Aorta (tissue), 5 donors: ENCODE measurements around the gene CEACAM3. TPM values are rescaled to one million over a fixed set of nuclear protein-coding genes. Genes with fewer than 3 reads are reported as not detected.
"Not testable (repeated sequence)": the region's sequence is repeated elsewhere in the genome, so short reads cannot be mapped to it uniquely, and the experiment has no call there.

Experiments
- ATAC-seq: fragments of 200-7000 bp; cut with Tn5 transposase; one replicate; pipeline ENCODE4 v1.9.1; 2022; ENCODE audit warnings: moderate library complexity; ENCODE audit not compliant: low FRiP score
- DNase-seq, 2 donors: peaks; one replicate each; pipeline ENCODE4 v3.0.0-alpha.2; 2020
- H3K27ac ChIP-seq, 2 donors: one replicate each; pipeline ENCODE4 v1.5.1; 2013; ENCODE audit warnings: low read length in 2 of 2, mild to moderate bottlenecking in 2 of 2, moderate library complexity in 2 of 2, control low read depth in 1 of 2, inconsistent platforms in 1 of 2, low read depth in 1 of 2
- H3K27me3 ChIP-seq, 2 donors: one replicate each; pipeline ENCODE4 v1.6.1; 2013; ENCODE audit warnings: control low read depth in 1 of 2, low read length in 1 of 2, mild to moderate bottlenecking in 1 of 2, moderate library complexity in 1 of 2; ENCODE audit not compliant: insufficient read depth in 2 of 2, control insufficient read depth in 1 of 2
- H3K36me3 ChIP-seq, 2 donors: one replicate each; pipeline ENCODE4 v1.6.1; 2013; ENCODE audit warnings: control low read depth in 1 of 2, low read length in 1 of 2, mild to moderate bottlenecking in 1 of 2; ENCODE audit not compliant: insufficient read depth in 2 of 2, control insufficient read depth in 1 of 2
- H3K4me1 ChIP-seq, 2 donors: one replicate each; pipeline ENCODE4 v1.6.1; 2013; ENCODE audit warnings: low read length in 2 of 2, control low read depth in 1 of 2, mild to moderate bottlenecking in 1 of 2, moderate library complexity in 1 of 2; ENCODE audit not compliant: insufficient read depth in 2 of 2, control insufficient read depth in 1 of 2
- H3K4me3 ChIP-seq, 2 donors: one replicate each; pipeline ENCODE4 v1.5.1; 2013; ENCODE audit warnings: low read length in 2 of 2, control low read depth in 1 of 2, mild to moderate bottlenecking in 1 of 2
- H3K9me3 ChIP-seq: one replicate; pipeline ENCODE4 v1.6.1; 2013; ENCODE audit warnings: mild to moderate bottlenecking, low read length; ENCODE audit not compliant: control insufficient read depth
- WGBS, 2 donors: extraction: QIAGEN DNeasy Blood & Tissue Kit; methylation state at CpG; one replicate each; pipeline ENCODE4 v1.1.7; 2013; 5-methylcytosine and 5-hydroxymethylcytosine counted together
- intact Hi-C, 2 donors: fragments of 100-400 bp; cut with DNase I; formaldehyde crosslinking; loops; one replicate each; pipeline versions ENCODE4 v1.14.2 to v1.15.0; 2022
- long read RNA-seq, 2 donors: library from polyadenylated mRNA; unstranded; transcript quantifications; one replicate each; pipeline ENCODE4 v2.0.0, GENCODE V29; 2020 to 2021
- polyA plus RNA-seq, 2 donors: library from polyadenylated mRNA; stranded (reverse); fragments of 200-250 nt; gene quantifications; one replicate each; pipeline ENCODE4 v1.2.3, GENCODE V29; 2013
- total RNA-seq, 2 donors: library from RNA; stranded (reverse); fragmentation: NEBNext Ultra II Directional; extraction: Animal tissue kit (Norgen Biotek cat#: 25700); gene quantifications; one replicate each; pipeline ENCODE4 v1.2.1, GENCODE V29; 2021
- donor health status: healthy with polysubstance abuse.
- donor health status: Bipolar disorder and iron deficiency.
- donor health status: DM: no; HTN: no; CAD: no.
- donor health status: DM: no; HTN: no; CAD: no.
- donor health status: DM: yes; HTN: yes; CAD: no.

Gene CEACAM3
- under 1 TPM; 0.39 to 0.99 TPM for total RNA-seq
- polyA plus RNA-seq: not detected
- long read RNA-seq, donor 1: 0 reads
- long read RNA-seq, donor 2, partial matches to known transcripts: 0 of 1 reads
- long read RNA-seq, donor 2, other reads (novel, unspliced or antisense): 1 of 1 reads

DNA sequence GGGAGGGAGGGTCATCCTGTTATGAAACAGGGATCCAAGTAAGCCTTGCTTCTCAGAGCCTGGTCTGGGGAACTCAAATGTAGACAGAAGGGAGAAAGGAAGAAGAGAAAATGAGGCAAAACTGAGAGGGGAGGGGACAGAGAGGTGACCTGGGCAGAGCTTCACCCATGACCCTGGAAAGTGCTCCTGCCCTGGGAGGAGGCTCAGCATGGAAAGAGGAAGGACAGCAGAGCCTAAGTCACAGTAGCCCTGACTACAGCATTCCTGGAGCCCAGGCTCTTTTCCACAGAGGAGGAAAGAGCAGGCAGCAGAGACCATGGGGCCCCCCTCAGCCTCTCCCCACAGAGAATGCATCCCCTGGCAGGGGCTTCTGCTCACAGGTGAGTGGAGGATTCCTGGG lies at the start of gene CEACAM3:
Gene CEACAM3 (plus strand): TSS at position 226 of the 400 bp plus-strand sequence. CDS start 91 bp downstream, at position 317.
- Histone ChIP-seq H3K36me3 (no peaks in the 10 kb centered on the region), H3K27ac (no peak within 1 kb of the TSS), H3K27me3 (no peaks in the 10 kb centered on the region), H3K4me3 (no peak within 1 kb of the TSS), H3K4me1 (no peaks in the 10 kb centered on the region), H3K9me3 (peaks cover 3% of the 10 kb centered on the region)
- intact Hi-C loops: no loop called here
- DNase-seq (peak in 1 of 2 donors; percentile 49), ATAC-seq (no peak)

DNA sequence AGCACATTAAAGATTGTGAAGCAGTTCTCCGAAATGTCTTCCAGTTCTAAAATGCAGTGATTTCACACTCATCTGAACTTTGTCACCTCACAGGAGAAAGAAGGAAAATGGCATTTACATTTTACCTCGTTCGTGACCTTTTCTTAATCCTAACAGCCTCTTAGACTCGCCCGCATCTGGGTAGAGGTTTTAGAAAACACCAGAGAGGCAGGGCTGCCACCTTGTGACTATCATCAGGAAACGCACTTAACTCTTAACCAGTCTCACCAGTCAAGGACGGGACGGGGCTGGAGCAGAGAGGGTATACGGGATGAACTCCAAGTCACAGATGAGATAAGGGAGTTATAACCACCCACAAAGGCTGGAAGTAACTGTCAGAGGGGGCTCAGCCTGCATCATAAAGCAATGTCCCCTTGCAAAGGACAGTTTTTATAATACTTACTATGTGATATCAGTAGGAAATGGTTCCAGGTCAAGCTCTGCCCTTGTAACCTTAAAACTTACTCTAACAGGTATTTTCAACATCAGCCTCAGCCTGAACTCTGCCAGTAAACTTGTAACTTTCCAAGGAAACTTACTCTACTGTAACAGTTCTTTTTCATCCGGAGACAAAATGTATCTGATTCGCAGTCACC lies 49.7 kb upstream of the CEACAM3 start:
- WGBS, 2 donors: 17 to 20% methylated on average over 11 of the region's 11 CpGs
- H3K27ac ChIP-seq: no peak overlapping the region
- H3K9me3 ChIP-seq: no peaks in the 10 kb centered on the region
- H3K4me3 ChIP-seq: no peak overlapping the region
- ATAC-seq (no peak), DNase-seq (no peak)
- intact Hi-C loops: no loop called here
- H3K27me3 ChIP-seq: peaks cover 0 to 2% of the 10 kb centered on the region in 2 donors
- no peaks in the 10 kb centered on the region for H3K36me3 ChIP-seq
- no peaks in the 10 kb centered on the region for H3K4me1 ChIP-seq

DNA sequence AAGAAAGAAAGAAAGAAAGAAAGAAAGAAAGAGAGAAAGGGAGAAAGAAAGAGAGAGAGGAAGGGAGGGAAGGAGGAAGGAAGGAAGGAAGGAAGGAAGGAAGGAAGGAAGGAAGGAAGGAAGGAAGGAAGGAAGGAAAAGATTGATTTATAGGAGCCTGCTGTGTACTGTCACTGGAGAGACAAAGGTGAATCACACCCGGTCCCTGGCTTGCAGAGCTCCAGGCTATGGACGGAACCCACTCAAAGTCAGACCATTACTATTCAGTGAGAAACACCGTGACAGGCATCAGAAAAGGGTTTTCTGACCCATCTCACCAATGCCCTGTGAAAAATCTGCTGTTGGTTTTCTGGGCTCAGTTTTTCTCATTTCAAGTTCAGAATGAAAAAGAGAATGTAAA lies 48.4 kb upstream of the CEACAM3 start:
- ATAC-seq (no peak), DNase-seq (no peak)
- intact Hi-C loops: no loop called here
- H3K4me1 ChIP-seq: no peaks in the 10 kb centered on the region
- H3K27me3 ChIP-seq: peaks cover 0 to 2% of the 10 kb centered on the region in 2 donors
- no peaks in the 10 kb centered on the region for H3K36me3 ChIP-seq
- WGBS, 2 donors: 60 to 71% methylated on average over 3 of the region's 3 CpGs
- no peaks in the 10 kb centered on the region for H3K9me3 ChIP-seq
- H3K27ac ChIP-seq: no peak overlapping the region
- H3K4me3 ChIP-seq: no peak overlapping the region

DNA sequence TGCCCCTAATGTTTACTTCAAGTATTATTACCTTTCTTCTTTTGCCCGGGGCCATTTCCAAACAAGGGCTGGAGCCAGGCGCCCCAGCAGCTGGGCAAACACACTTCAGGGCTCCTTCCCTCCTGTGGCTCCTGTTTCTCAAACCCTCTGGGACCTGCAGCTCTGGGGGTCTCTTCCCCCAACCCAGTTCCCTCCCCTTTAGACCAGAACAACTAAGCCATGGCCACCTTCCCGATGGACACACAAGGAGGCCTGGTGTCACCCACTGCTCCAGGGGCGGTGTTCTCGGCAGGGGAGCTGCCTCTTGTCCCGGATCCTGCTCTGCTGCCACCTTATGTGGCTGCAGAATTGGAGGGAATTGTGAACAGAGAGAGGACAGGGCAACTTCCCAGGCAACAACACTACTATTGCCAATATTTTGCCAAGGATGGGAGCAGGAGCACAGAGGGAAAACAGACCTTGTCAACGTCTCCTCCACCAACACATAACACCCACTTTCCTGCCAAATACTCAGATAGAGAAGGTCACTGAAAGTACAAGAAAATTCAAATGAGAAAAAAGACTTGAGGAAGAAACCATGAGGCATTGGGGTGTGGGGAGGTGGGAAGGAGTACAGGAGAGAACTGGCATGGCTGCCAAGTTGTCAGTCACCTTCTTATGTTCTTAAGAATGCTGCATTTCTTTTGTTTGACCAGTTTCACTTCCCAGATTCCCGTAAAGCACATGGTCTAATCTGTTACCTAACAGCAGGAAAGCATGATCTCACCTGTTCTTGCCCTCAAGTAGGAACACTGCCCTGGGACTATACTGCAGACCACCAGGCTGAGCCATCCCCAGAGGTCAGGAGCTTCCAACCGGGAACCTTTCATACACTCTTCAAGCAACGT lies 45.9 kb upstream of the CEACAM3 start:
- DNase-seq, H3K36me3 ChIP-seq, intact Hi-C loops, H3K9me3 ChIP-seq, H3K27ac ChIP-seq, ATAC-seq, H3K27me3 ChIP-seq, H3K4me3 ChIP-seq, H3K4me1 ChIP-seq: not testable (repeated sequence)
- 41 to 47% methylated on average over 6 to 8 of the region's 10 CpGs for WGBS, 2 donors

DNA sequence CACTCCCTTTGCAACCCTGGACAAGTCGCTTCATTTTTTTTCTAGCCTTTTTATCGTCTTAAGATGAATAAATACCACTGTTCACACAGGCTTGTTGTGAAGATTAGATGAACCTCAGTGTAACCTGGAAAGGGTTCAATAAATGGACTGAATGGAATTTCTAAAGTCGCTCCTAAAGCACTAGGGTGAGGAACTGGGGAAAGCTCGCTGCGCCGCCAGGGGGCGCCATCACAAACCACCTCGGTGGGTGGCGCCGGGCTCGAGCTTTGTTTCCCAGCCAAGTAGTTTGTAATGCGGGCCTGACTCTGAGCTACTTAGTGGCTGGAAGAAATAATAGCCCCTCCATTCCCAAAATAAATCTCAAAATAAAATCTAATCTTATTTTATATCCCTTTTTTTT lies 43.2 kb upstream of the CEACAM3 start:
- Histone ChIP-seq H3K27ac (no peak overlapping the region), H3K9me3 (no peaks in the 10 kb centered on the region), H3K27me3 (peaks cover 0 to under 1% of the 10 kb centered on the region in 2 donors), H3K4me1 (no peaks in the 10 kb centered on the region), H3K36me3 (no peaks in the 10 kb centered on the region), H3K4me3 (no peak overlapping the region)
- DNase-seq (peak; percentile 71 to 83), ATAC-seq (no peak)
- intact Hi-C loops: no loop called here
- WGBS, 2 donors: 6 to 7% methylated on average over 12 of the region's 12 CpGs

DNA sequence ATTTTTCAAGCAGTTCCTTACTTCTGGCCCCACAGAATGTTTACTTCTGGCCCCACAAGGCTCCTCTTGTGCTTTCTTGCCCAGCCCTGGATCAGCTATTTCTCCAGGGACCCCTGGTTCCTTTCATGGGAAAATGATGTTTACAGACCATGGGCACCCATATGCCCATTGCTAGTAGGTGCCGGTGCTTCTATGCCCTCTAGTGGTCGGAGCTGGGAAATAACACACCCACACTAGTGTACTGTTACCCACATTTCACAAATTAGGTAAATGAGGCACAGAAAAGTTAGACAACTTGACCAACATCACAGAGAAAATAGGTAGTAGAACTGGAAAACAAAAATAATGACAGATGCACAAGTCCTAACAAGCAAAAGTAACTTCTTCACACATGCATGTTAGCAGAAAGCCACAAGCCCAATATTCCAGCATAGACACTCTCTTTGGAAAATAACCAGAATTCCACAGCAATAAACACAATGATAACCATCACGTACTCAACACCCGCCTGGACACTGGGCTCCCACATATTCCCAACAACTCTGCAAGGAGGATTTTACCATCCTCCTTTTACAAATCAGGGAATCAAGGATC lies 42.4 kb upstream of the CEACAM3 start:
- no peak for ATAC-seq
- H3K9me3 ChIP-seq: no peaks in the 10 kb centered on the region
- no peaks in the 10 kb centered on the region for H3K27me3 ChIP-seq
- peak in 1 of 2 donors; percentile 50 for DNase-seq
- no peak overlapping the region for H3K27ac ChIP-seq
- H3K4me3 ChIP-seq: no peak overlapping the region
- WGBS, 2 donors: 5 to 10% methylated on average over 4 of the region's 4 CpGs
- H3K36me3 ChIP-seq: no peaks in the 10 kb centered on the region
- H3K4me1 ChIP-seq: no peaks in the 10 kb centered on the region
- intact Hi-C loops: no loop called here

DNA sequence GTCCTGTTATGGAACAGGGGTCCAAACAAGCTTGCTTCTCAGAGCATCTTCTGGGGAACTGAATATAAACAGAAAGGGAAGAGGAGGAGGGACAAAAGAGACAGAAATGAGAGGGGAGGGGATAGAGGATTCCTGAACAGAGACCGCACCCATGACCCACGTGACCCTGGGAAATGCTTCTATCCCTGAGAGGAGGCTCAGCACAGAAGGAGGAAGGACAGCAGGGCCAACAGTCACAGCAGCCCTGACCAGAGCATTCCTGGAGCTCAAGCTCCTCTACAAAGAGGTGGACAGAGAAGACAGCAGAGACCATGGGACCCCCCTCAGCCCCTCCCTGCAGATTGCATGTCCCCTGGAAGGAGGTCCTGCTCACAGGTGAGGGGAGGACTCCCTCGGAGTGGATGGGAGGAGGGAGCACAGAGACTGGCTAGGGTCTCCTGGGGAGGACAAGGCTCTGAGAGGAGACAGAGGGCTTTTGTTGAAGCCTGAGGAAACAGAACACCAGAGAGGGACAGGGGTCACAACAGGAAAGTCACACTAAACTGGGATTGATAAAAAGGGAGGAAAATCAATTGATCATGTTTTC lies 41.0 kb upstream of the CEACAM3 start, which contains the start of gene CEACAM6:
Gene CEACAM6 (plus strand): TSS at position 203 of the 586 bp plus-strand sequence. CDS start 109 bp downstream, at position 312.
- Histone ChIP-seq H3K4me1 (no peaks in the 10 kb centered on the region), H3K36me3 (no peaks in the 10 kb centered on the region), H3K27ac (no peak within 1 kb of the TSS), H3K9me3 (no peaks in the 10 kb centered on the region), H3K27me3 (no peaks in the 10 kb centered on the region), H3K4me3 (no peak within 1 kb of the TSS)
- DNase-seq (peak in 1 of 2 donors; percentile 47), ATAC-seq (no peak)
- intact Hi-C loops: no loop called here
- 38 to 40% methylated on average over 3 of the region's 3 CpGs for WGBS, 2 donors

DNA sequence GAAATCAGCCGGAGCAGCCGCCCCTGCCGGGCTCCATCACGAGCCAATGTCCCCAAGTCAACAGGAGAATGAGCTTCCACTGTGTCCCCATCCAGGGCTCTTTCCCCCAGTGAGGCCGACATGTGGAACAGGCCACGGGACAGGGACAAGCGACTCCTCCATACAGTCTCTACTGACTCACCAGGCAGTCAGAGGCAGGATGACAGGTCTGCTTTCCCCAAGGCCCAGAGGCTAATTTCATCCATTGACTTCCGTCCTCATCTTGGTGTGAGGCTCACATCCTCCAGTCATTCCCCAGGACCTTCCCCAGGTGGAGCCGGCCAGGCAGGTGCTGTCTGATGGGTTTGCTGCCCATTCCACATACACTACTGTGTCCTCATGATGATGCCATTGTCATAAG lies 37.5 kb upstream of the CEACAM3 start:
- Histone ChIP-seq H3K9me3 (no peaks in the 10 kb centered on the region), H3K4me3 (no peak overlapping the region), H3K27ac (no peak overlapping the region), H3K27me3 (no peaks in the 10 kb centered on the region), H3K36me3 (no peaks in the 10 kb centered on the region), H3K4me1 (no peaks in the 10 kb centered on the region)
- WGBS, 2 donors: 73 to 76% methylated on average over 9 of the region's 9 CpGs
- ATAC-seq: no peak
- intact Hi-C loops: no loop called here
- DNase-seq: no peak
